ENCODE results near the gene SDK2.

SDK2 gene

DNA sequence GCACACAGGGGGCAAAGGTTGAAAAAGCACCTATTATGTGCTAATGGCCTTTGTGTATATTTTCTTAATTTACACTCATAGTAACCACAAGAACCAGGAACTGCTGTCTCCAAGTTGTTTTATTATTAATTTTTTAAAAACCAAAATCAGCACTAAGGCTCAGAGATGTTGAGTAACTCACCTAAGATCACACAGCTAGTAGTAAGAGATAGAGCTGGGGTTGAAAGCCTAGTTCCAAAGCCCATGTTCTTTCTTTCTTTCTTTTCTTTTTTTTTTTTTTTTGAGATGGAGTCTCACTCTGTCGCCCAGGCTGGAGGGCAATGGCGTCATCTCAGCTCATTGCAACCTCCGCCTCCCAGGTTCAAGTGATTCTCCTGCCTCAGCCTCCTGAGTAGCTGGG is 75.3 kb downstream of the SDK2 start:
- Mint-ChIP-seq H3K27me3 (no peaks in the 10 kb centered on the region), H3K36me3 (peaks cover 6% of the 10 kb centered on the region), H3K9me3 (peaks cover 1% of the 10 kb centered on the region), H3K27ac (peak overlapping the region; percentile 85), H3K4me3 (no peak overlapping the region), H3K4me1 (peaks cover 28% of the 10 kb centered on the region)
- no peak for DNase-seq (ENCODE audit: low spot score in 2 of 2)
- ATAC-seq (ENCODE audit: low read depth), result no peak

DNA sequence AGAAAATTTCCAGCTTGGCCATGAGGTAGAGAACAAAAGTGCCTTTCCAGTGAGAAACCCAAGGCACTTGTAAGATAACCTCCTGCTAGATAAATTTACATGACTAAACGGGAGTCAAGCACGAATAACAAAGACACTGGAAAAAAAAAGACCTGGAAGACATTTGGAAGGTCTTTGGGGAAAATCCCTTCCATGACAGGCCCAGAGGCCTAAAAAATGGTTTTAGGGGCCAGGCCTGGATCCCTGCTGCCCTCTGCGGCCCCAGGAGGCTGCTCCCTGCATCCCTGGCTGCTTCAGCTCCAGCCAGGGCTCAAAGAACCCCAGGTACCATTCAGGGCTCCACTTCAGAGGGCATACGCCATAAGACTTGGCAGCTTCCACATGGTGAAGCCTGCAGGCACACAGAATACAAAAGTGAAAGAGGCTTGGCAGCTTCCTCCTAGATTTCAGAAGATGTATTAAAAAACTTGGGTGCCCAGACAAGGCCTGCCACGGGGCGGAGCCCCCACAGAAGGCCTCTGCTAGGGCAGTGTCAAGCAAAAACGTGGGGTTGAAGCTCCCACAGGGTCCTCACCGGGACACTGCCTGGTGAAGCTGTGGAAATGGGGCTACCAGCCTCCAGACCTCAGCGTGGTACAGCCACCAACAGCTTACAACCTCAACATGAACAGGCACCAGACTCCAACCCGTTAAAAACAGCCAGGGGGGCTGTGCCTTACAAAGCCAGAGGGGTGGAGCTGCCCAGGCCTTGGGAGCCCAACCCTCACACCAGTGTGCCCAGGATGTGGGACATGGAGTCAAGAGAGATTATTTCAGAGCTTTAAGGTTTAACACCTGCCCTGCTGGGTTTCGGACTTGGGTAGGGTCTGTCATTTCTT is 77.1 kb downstream of the SDK2 start:
- peak; percentile 27 to 46 for DNase-seq (ENCODE audit: low spot score in 2 of 2)
- peak overlapping the region; percentile 43 for H3K4me3 Mint-ChIP-seq

GRCh38 chr17:73564843-73565242 is 79.4 kb downstream of the SDK2 start:
- no peak for DNase-seq (ENCODE audit: low spot score in 2 of 2)
- peaks cover 31% of the 10 kb centered on the region for H3K4me1 Mint-ChIP-seq
- peaks cover 5% of the 10 kb centered on the region for H3K36me3 Mint-ChIP-seq
- peaks cover 1% of the 10 kb centered on the region for H3K9me3 Mint-ChIP-seq
- H3K4me3 Mint-ChIP-seq, result no peak overlapping the region
- H3K27me3 Mint-ChIP-seq, result no peaks in the 10 kb centered on the region
- H3K27ac Mint-ChIP-seq, result peak overlapping the region; percentile 68
- ATAC-seq (ENCODE audit: low read depth), result no peak

More for the DNA sequence above, 77.1 kb downstream of the SDK2 start:
- peak; percentile 99 for ATAC-seq (ENCODE audit: low read depth)
- peaks cover 5% of the 10 kb centered on the region for H3K36me3 Mint-ChIP-seq
- H3K27ac Mint-ChIP-seq, result peak overlapping the region; percentile 85
- peaks cover 19% of the 10 kb centered on the region for H3K4me1 Mint-ChIP-seq
- H3K9me3 Mint-ChIP-seq, result peaks cover 1% of the 10 kb centered on the region
- H3K27me3 Mint-ChIP-seq, result no peaks in the 10 kb centered on the region

DNA sequence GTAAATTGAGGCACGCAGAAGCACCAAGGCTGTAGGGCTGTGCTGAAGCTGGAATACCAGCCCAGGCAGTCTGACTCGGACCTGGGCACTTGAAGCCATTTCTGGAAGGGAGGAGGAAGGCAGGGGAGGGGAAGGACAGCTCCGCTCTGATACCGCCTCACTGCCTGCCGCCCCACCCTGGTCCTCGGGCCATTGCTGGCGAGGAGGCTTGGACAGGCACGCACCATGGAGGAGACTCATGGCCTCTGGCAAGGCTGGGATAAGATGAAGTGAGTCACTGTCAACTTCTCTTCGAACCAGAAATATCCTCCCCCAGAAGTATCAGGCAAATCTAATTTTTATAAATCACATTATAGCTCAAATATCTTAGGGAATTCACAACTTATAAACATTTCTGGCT is 81.3 kb downstream of the SDK2 start:
- H3K36me3 Mint-ChIP-seq, result peaks cover 5% of the 10 kb centered on the region
- no peak overlapping the region for H3K4me3 Mint-ChIP-seq
- H3K4me1 Mint-ChIP-seq, result peaks cover 31% of the 10 kb centered on the region
- H3K27ac Mint-ChIP-seq, result peak overlapping the region; percentile 33
- DNase-seq (ENCODE audit: low spot score in 2 of 2) (no peak), ATAC-seq (ENCODE audit: low read depth) (no peak)
- H3K9me3 Mint-ChIP-seq, result peaks cover 1% of the 10 kb centered on the region
- H3K27me3 Mint-ChIP-seq, result no peaks in the 10 kb centered on the region

DNA sequence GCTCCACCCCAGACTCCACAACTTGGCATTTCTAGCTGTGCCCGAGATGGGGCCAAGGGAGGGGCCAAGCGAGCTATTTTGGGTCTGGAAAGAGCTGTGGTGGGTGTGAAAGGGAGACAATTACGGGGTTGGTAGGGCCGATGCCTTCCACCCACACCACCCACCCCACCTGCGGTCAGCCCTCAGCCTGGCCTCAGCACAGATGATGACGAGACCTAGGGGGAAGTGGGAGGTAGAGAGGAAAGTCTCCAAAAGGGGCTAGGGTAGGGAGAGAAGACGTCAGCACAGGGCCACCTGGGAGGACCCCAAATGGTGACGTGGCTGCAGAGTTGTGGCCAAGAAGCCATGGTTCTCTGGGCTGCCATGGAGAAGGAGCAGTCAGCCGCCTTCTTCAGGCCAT is 83.1 kb downstream of the SDK2 start:
- Mint-ChIP-seq H3K4me3 (no peak overlapping the region), H3K9me3 (peaks cover 1% of the 10 kb centered on the region), H3K4me1 (peaks cover 29% of the 10 kb centered on the region), H3K27ac (no peak overlapping the region), H3K27me3 (no peaks in the 10 kb centered on the region), H3K36me3 (peaks cover 5% of the 10 kb centered on the region)
- DNase-seq (ENCODE audit: low spot score in 2 of 2), result no peak
- peak; percentile 38 for ATAC-seq (ENCODE audit: low read depth)

DNA sequence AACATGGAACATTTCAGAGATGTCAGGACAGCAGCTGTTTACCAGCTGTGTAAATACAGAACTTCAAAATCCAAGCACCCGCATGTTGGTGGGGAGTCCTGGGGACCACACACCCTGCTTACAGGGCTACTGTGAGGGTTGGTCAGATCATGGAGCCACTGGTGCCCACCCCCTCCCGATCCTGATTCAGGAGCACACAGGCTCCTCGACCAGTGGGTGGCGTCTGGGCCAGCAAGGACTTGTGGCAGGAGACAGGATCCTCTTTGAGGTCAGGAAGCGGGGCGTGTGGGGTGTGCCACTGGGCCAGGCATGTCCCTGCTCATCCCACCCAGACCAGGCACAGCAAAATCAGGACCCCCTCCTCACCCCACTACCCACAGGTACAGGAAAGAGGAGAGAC is 83.6 kb downstream of the SDK2 start:
- no peak for DNase-seq (ENCODE audit: low spot score in 2 of 2)
- Mint-ChIP-seq H3K4me3 (no peak overlapping the region), H3K27me3 (no peaks in the 10 kb centered on the region), H3K27ac (no peak overlapping the region), H3K9me3 (no peaks in the 10 kb centered on the region), H3K36me3 (peaks cover 3% of the 10 kb centered on the region), H3K4me1 (peaks cover 27% of the 10 kb centered on the region)
- no peak for ATAC-seq (ENCODE audit: low read depth)

DNA sequence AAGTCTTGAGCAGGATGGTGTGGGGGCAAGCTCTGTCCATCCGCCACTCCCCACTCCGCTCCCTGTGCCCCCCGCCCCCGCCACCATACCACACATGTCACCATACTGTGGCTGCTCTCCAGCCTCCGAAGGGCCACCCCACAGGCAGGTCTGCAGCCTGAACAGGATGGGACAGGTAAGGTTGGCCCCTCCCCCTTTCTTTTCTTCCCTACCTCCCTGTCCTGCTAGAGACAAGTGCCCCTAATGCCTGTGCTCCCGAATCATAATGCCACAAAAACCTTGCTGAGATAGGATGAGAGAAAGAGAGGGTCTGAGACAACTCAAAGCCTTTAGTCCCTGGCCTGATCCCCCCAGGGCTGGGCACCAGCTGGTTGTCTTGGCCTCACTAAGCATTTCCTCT is 84.7 kb downstream of the SDK2 start:
- H3K4me3 Mint-ChIP-seq, result no peak overlapping the region
- H3K27ac Mint-ChIP-seq, result no peak overlapping the region
- no peaks in the 10 kb centered on the region for H3K9me3 Mint-ChIP-seq
- peaks cover 29% of the 10 kb centered on the region for H3K4me1 Mint-ChIP-seq
- no peak for ATAC-seq (ENCODE audit: low read depth)
- no peak for DNase-seq (ENCODE audit: low spot score in 2 of 2)
- peaks cover 8% of the 10 kb centered on the region for H3K36me3 Mint-ChIP-seq
- no peaks in the 10 kb centered on the region for H3K27me3 Mint-ChIP-seq

GRCh38 chr17:73555199-73555960 is 88.9 kb downstream of the SDK2 start:
- peaks cover 28% of the 10 kb centered on the region for H3K4me1 Mint-ChIP-seq
- H3K4me3 Mint-ChIP-seq, result no peak overlapping the region
- H3K9me3 Mint-ChIP-seq, result no peaks in the 10 kb centered on the region
- peaks cover 6% of the 10 kb centered on the region for H3K36me3 Mint-ChIP-seq
- H3K27me3 Mint-ChIP-seq, result no peaks in the 10 kb centered on the region
- no peak for ATAC-seq (ENCODE audit: low read depth)
- DNase-seq (ENCODE audit: low spot score in 2 of 2), result no peak
- H3K27ac Mint-ChIP-seq, result no peak overlapping the region

GRCh38 chr17:73554498-73554897 is 89.7 kb downstream of the SDK2 start:
- H3K4me3 Mint-ChIP-seq, result no peak overlapping the region
- H3K36me3 Mint-ChIP-seq, result peaks cover 6% of the 10 kb centered on the region
- no peak for DNase-seq (ENCODE audit: low spot score in 2 of 2)
- no peak for ATAC-seq (ENCODE audit: low read depth)
- H3K4me1 Mint-ChIP-seq, result peaks cover 25% of the 10 kb centered on the region
- no peak overlapping the region for H3K27ac Mint-ChIP-seq
- H3K9me3 Mint-ChIP-seq, result no peaks in the 10 kb centered on the region
- H3K27me3 Mint-ChIP-seq, result no peaks in the 10 kb centered on the region

DNA sequence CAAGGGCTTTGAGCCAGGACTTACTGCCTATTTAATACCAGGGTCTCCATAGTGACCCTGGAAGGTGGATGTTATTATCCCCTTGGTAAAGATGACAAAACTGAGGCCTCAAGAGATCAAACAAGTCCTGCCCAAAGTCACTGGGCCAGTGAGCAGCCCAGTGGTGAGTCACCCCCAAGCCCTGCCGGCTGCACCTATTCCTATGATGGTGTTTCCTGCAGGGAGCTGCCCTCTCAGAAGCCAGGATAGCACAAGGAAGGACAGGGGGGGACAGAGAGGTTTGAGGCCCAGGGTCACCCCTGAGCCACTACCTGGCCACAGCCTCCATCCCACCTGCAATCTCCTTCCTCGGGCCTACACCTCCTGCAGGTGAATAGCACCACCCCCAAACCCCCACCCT is 90.9 kb downstream of the SDK2 start:
- Mint-ChIP-seq H3K4me3 (no peak overlapping the region), H3K27ac (no peak overlapping the region)

GRCh38 chr17:73552300-73553048 is 91.8 kb downstream of the SDK2 start:
- Mint-ChIP-seq H3K27ac (no peak overlapping the region), H3K4me3 (no peak overlapping the region), H3K36me3 (peaks cover 6% of the 10 kb centered on the region), H3K27me3 (no peaks in the 10 kb centered on the region), H3K4me1 (peaks cover 30% of the 10 kb centered on the region), H3K9me3 (no peaks in the 10 kb centered on the region)
- DNase-seq (ENCODE audit: low spot score in 2 of 2) (no peak), ATAC-seq (ENCODE audit: low read depth) (no peak)

More for the DNA sequence above, 90.9 kb downstream of the SDK2 start:
- ATAC-seq (ENCODE audit: low read depth) (no peak), DNase-seq (ENCODE audit: low spot score in 2 of 2) (no peak)
- Mint-ChIP-seq H3K4me1 (peaks cover 29% of the 10 kb centered on the region), H3K36me3 (peaks cover 6% of the 10 kb centered on the region), H3K27me3 (no peaks in the 10 kb centered on the region), H3K9me3 (no peaks in the 10 kb centered on the region)

DNA sequence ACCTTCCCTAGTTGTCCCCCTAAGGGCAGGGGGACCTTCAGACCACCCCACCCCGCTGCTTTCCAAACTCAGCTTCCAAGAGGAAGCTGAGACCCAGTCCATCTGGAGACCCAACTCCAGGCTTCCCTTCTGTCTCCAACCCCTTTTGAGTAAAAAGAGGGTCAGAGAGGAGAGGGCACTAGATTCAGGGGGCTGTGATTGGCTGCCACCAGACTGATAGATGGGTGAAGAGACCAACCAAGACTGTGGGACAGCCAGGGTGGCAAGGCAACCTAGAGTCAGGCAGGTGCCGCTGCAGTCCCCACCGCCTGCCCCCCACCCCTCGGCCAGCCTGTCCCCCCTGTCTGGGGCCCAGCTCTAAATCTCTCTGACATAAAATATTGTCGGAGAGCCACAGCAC is 92.5 kb downstream of the SDK2 start:
- Mint-ChIP-seq H3K27me3 (no peaks in the 10 kb centered on the region), H3K27ac (no peak overlapping the region), H3K9me3 (no peaks in the 10 kb centered on the region), H3K4me1 (peaks cover 35% of the 10 kb centered on the region), H3K36me3 (peaks cover 6% of the 10 kb centered on the region), H3K4me3 (peak overlapping the region; percentile 75)
- ATAC-seq (ENCODE audit: low read depth) (no peak), DNase-seq (ENCODE audit: low spot score in 2 of 2) (no peak)

- no peak overlapping the region for H3K27ac Mint-ChIP-seq
- H3K36me3 Mint-ChIP-seq, result peaks cover 6% of the 10 kb centered on the region
- no peaks in the 10 kb centered on the region for H3K27me3 Mint-ChIP-seq
- H3K4me3 Mint-ChIP-seq, result no peak overlapping the region
- DNase-seq (ENCODE audit: low spot score in 2 of 2) (no peak), ATAC-seq (ENCODE audit: low read depth) (no peak)
- peaks cover 35% of the 10 kb centered on the region for H3K4me1 Mint-ChIP-seq
- H3K9me3 Mint-ChIP-seq, result no peaks in the 10 kb centered on the region
Observed at GRCh38 chr17:73551144-73551543, 93.1 kb downstream of the SDK2 start.

DNA sequence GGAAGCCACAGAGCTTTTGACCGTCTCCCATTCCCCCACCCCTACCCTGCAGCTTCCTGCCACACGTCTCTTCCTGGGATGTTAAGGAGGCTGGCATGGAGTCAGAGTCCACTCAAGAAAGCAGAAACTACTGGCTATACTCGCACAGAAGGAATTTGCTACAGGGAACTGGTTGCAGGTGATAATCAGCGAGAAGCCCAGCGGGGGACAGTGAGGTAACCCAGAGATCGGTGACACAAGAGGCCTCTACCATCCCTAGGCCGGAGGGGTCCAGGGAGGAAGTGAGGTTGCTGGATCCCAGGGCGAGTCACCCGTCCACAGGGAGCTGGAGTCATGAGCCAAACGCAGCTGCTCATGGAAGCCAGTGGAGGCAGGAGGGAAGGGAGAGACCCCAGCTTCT is 93.7 kb downstream of the SDK2 start:
- Mint-ChIP-seq H3K27me3 (no peaks in the 10 kb centered on the region), H3K4me3 (no peak overlapping the region), H3K4me1 (peaks cover 34% of the 10 kb centered on the region), H3K9me3 (no peaks in the 10 kb centered on the region), H3K36me3 (peaks cover 6% of the 10 kb centered on the region), H3K27ac (no peak overlapping the region)
- ATAC-seq (ENCODE audit: low read depth) (no peak), DNase-seq (ENCODE audit: low spot score in 2 of 2) (no peak)

Data from memory B cell (primary cell).